Ishikawa (cell line): Measurements from ENCODE around the gene LSM2.

Source experiments
- EGR1 ChIP-seq: IDR thresholded peaks from 2 replicates; pipeline ENCODE4 v1.6.1; 2012
- EP300 ChIP-seq: IDR thresholded peaks from 2 replicates; pipeline ENCODE4 v1.6.1; 2012; ENCODE audit warnings: borderline replicate concordance
- FOXM1 ChIP-seq: IDR thresholded peaks from 2 replicates; pipeline ENCODE4 v1.6.1; 2012; ENCODE audit warnings: low read depth, borderline replicate concordance
- MAX ChIP-seq: IDR thresholded peaks from 2 replicates; pipeline ENCODE4 v1.6.1; 2012
- RAD21 ChIP-seq: IDR thresholded peaks from 2 replicates; pipeline ENCODE4 v1.6.1; 2012; ENCODE audit warnings: low read depth
- REST ChIP-seq: IDR thresholded peaks from 2 replicates; pipeline ENCODE4 v1.6.1; 2012; ENCODE audit warnings: low read depth, mild to moderate bottlenecking
- TCF12 ChIP-seq: IDR thresholded peaks from 2 replicates; pipeline ENCODE4 v1.6.1; 2012; ENCODE audit warnings: low read depth
- USF1 ChIP-seq: IDR thresholded peaks from 2 replicates; pipeline ENCODE4 v1.6.1; 2012
- YY1 ChIP-seq: IDR thresholded peaks from 2 replicates; pipeline ENCODE4 v1.6.1; 2012; ENCODE audit warnings: low read depth
- ZBTB7A ChIP-seq: IDR thresholded peaks from 2 replicates; pipeline ENCODE4 v1.6.1; 2012; ENCODE audit warnings: low read depth

DNA sequence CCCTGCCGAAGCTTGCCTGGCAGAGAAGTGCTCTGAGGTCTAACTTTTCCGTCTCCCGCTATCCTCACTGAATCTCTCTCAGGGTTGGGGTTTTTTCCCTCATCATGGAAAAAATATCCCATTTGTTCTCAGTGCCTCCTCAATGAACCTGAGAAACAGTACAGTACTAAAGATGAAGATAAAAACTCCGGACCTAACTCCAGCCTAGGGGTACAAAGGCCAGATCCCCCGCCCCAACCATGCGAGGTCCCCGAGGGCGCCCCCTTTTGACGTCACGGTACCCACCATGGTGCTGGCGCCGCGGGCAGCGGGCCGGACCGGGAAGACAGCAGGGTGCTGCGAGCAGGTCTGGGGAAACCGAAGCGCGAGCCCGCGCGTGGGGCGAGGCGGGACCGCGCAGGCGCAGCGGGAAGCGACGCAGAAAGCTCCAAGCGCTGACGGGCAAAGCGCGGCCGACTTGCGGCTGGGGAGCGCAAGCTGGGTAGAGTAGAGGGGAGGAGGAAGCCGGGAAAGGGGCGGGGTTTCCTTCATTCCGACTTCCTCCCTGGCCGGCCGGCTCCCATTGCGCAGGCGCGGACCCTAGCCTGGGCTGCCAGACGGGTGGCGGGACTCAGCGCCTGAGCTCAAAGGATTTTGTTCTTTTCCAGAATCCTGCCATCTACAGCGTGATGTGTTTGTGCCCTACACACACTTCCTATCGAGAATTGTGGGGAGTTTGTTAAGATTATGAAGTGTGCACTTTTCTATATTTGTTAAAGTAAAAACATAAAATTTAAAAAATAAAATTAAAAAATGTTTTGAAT is at the start of gene LSM2:
- TF ChIP-seq EP300 (peak; percentile 32), YY1 (peak; percentile 73; the same call in 1 of the 2 replicates), USF1 (no peak), TCF12 (peak; percentile 47; the same call in 1 of the 2 replicates), RAD21 (peak; percentile 2; the same call in 1 of the 2 replicates), EGR1 (peak; percentile 16; the same call in 1 of the 2 replicates), MAX (peak; percentile 76), ZBTB7A (peak; percentile 87), FOXM1 (no peak), REST (peak; percentile 6; the same call in 1 of the 2 replicates)
